Measurements from ENCODE around the gene OCSTAMP.

GRCh38 chr20:46564241-46564957, 13.9 kb upstream of the OCSTAMP start:
- TF ChIP-seq, protein P1, sequence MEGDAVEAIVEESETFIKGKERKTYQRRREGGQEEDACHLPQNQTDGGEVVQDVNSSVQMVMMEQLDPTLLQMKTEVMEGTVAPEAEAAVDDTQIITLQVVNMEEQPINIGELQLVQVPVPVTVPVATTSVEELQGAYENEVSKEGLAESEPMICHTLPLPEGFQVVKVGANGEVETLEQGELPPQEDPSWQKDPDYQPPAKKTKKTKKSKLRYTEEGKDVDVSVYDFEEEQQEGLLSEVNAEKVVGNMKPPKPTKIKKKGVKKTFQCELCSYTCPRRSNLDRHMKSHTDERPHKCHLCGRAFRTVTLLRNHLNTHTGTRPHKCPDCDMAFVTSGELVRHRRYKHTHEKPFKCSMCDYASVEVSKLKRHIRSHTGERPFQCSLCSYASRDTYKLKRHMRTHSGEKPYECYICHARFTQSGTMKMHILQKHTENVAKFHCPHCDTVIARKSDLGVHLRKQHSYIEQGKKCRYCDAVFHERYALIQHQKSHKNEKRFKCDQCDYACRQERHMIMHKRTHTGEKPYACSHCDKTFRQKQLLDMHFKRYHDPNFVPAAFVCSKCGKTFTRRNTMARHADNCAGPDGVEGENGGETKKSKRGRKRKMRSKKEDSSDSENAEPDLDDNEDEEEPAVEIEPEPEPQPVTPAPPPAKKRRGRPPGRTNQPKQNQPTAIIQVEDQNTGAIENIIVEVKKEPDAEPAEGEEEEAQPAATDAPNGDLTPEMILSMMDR (IDR thresholded peaks at IDR 0.05), result no peak
- TF ChIP-seq POLR2A (IDR thresholded peaks at IDR 0.05), result no peak

Data from right lobe of liver (tissue), 4 donors.